Osteoblast (primary cell): Measurements from ENCODE around the gene IRF8. TPM values are rescaled to one million over a fixed set of nuclear protein-coding genes. Genes with fewer than 3 reads are reported as not detected.

Experiments
- DNase-seq: peaks from one replicate; pipeline ENCODE4 v3.0.0; 2011; ENCODE audit warnings: low spot score, mixed read lengths; ENCODE audit not compliant: insufficient read length; ENCODE audit errors: missing footprints
- H2AFZ ChIP-seq: 2 replicates; pipeline ENCODE4 v1.6.0; 2011; ENCODE audit warnings: mild to moderate bottlenecking, low read length
- H3K27ac ChIP-seq: 2 replicates; pipeline ENCODE4 v1.5.1; 2011; ENCODE audit warnings: mild to moderate bottlenecking, low read depth, low read length, moderate library complexity
- H3K27me3 ChIP-seq: 2 replicates; pipeline ENCODE4 v1.6.0; 2012; ENCODE audit warnings: mild to moderate bottlenecking, control low read depth, inconsistent platforms, low read length, moderate library complexity; ENCODE audit not compliant: insufficient read depth
- H3K36me3 ChIP-seq: 2 replicates; pipeline ENCODE4 v1.5.1; 2011; ENCODE audit warnings: mild to moderate bottlenecking, low read length, control low read depth, moderate library complexity; ENCODE audit not compliant: insufficient read depth
- H3K4me1 ChIP-seq: 2 replicates; pipeline ENCODE4 v1.5.1; 2011; ENCODE audit warnings: mild to moderate bottlenecking, low read length, control low read depth, moderate library complexity; ENCODE audit not compliant: insufficient read depth
- H3K4me2 ChIP-seq: 2 replicates; pipeline ENCODE4 v1.6.0; 2011; ENCODE audit warnings: mild to moderate bottlenecking, low read length; ENCODE audit not compliant: insufficient read depth
- H3K4me3 ChIP-seq: fragments of 200-600 bp; sonication (generic); 3 replicates; pipeline ENCODE4 v1.5.1; 2012; ENCODE audit warnings: mild to moderate bottlenecking, low read length, inconsistent platforms; ENCODE audit not compliant: insufficient read depth
- H3K79me2 ChIP-seq: 2 replicates; pipeline ENCODE4 v1.6.0; 2012; ENCODE audit warnings: mild to moderate bottlenecking, low read length, control low read depth, inconsistent platforms; ENCODE audit not compliant: insufficient read depth
- H3K9me3 ChIP-seq: 2 replicates; pipeline ENCODE4 v1.5.1; 2011; ENCODE audit warnings: low read depth, low read length, control low read depth
- H4K20me1 ChIP-seq: 2 replicates; pipeline ENCODE4 v1.6.0; 2012; ENCODE audit warnings: mild to moderate bottlenecking, low read length, control low read depth; ENCODE audit not compliant: insufficient read depth
- CTCF ChIP-seq: IDR thresholded peaks from 2 replicates; pipeline ENCODE4 v1.5.1; 2011; ENCODE audit warnings: mild to moderate bottlenecking, low read depth, low read length, moderate library complexity; ENCODE audit errors: extremely low read depth
- total RNA-seq: library from RNA; depleted of rRNA; stranded (reverse); fragments of >200 nt; gene quantifications from 2 replicates; pipeline ENCODE4 v1.2.3, GENCODE V29; 2012

The IRF8 gene
- total RNA-seq, 1 donor, result 0.36 TPM

- H4K20me1 ChIP-seq, result no peaks in the 10 kb centered on the region
- H3K4me1 ChIP-seq, result no peaks in the 10 kb centered on the region
- H3K4me2 ChIP-seq, result no peak overlapping the region
- no peak overlapping the region for H2AFZ ChIP-seq
- DNase-seq, result no peak
- H3K79me2 ChIP-seq, result no peaks in the 10 kb centered on the region
- H3K36me3 ChIP-seq, result no peaks in the 10 kb centered on the region
- no peaks in the 10 kb centered on the region for H3K9me3 ChIP-seq
- H3K27ac ChIP-seq, result no peak overlapping the region
- peaks cover 24% of the 10 kb centered on the region for H3K27me3 ChIP-seq
- TF ChIP-seq CTCF, result no peak
- H3K4me3 ChIP-seq, result no peak overlapping the region
Observed at GRCh38 chr16:85927371-85927770, 28.4 kb downstream of the IRF8 start.

- no peak overlapping the region for H3K4me3 ChIP-seq
- no peaks in the 10 kb centered on the region for H3K36me3 ChIP-seq
- H3K4me1 ChIP-seq, result no peaks in the 10 kb centered on the region
- H3K9me3 ChIP-seq, result no peaks in the 10 kb centered on the region
- no peaks in the 10 kb centered on the region for H3K79me2 ChIP-seq
- H3K27me3 ChIP-seq, result peaks cover 24% of the 10 kb centered on the region
- TF ChIP-seq CTCF, result no peak
- no peak overlapping the region for H3K27ac ChIP-seq
- H3K4me2 ChIP-seq, result no peak overlapping the region
- no peak overlapping the region for H2AFZ ChIP-seq
- DNase-seq, result peak; percentile 22
- no peaks in the 10 kb centered on the region for H4K20me1 ChIP-seq
Observed at GRCh38 chr16:85927959-85928358, 29.0 kb downstream of the IRF8 start.

- no peak for TF ChIP-seq CTCF
- Histone ChIP-seq H4K20me1 (no peaks in the 10 kb centered on the region), H3K4me3 (no peak overlapping the region), H3K4me2 (no peak overlapping the region), H3K36me3 (no peaks in the 10 kb centered on the region), H3K79me2 (no peaks in the 10 kb centered on the region), H3K27ac (no peak overlapping the region), H3K27me3 (peaks cover 24% of the 10 kb centered on the region), H3K4me1 (no peaks in the 10 kb centered on the region), H3K9me3 (no peaks in the 10 kb centered on the region), H2AFZ (no peak overlapping the region)
- DNase-seq, result peak; percentile 31
Observed at GRCh38 chr16:85928401-85928820, 29.4 kb downstream of the IRF8 start.

- Histone ChIP-seq H3K4me1 (no peaks in the 10 kb centered on the region), H3K36me3 (no peaks in the 10 kb centered on the region), H3K9me3 (no peaks in the 10 kb centered on the region), H4K20me1 (no peaks in the 10 kb centered on the region), H3K79me2 (no peaks in the 10 kb centered on the region), H3K4me3 (no peak overlapping the region), H3K27ac (no peak overlapping the region), H3K27me3 (peaks cover 24% of the 10 kb centered on the region), H3K4me2 (no peak overlapping the region), H2AFZ (no peak overlapping the region)
- no peak for TF ChIP-seq CTCF
- peak; percentile 30 for DNase-seq
Observed at GRCh38 chr16:85929259-85929721, 30.3 kb downstream of the IRF8 start.
